ENCODE data around the gene CYP4F3. TPM values are rescaled to one million over a fixed set of nuclear protein-coding genes. Genes with fewer than 3 reads are reported as not detected.
"Not testable (repeated sequence)": the region's sequence is repeated elsewhere in the genome, so short reads cannot be mapped to it uniquely, and the experiment has no call there.

The CYP4F3 gene
- not detected in 2 replicates for total RNA-seq

DNA sequence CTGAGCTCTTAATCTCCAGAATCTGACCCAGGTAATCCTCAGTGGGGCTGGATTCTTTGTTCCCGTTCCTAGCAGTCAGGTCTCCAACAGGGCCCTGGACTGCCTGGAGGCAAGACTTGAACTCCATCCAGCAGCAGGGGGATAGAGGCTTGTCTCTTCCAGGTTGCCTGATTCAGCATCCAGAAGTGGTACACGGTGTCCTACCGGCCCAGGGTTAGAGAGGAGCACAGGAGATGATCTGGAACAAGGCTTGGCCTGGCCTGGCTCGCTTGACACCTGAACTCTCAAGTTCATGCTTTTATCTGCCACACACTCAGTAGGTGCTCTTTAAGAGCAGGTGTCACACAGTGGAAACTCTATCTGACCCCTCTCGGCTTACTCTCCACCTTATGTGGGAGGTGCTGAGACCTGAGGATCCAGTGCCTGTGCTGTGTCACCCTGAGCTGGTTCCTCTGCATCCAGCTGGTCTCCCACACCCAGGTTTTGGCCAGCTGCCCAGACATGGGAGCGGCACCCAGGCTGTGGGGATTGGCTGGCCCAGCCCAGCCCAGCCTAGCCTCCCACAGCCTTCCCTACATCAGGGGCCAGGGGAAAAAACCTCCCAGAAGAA lies at the start of gene CYP4F3:
Gene CYP4F3 (plus strand): TSS at position 604 of the 610 bp plus-strand sequence. CDS start 519 bp downstream, outside the sequence.
- no peak within 1 kb of the TSS for H3K4me3 ChIP-seq (ENCODE audit: insufficient read depth, low read length)
- TF ChIP-seq CTCF (IDR thresholded peaks at IDR 0.05; ENCODE audit: extremely low read depth, low read depth, low read length), result no peak
- no peaks in the 10 kb centered on the region for H3K79me2 ChIP-seq (ENCODE audit: insufficient read depth, low read length)
- no peak within 1 kb of the TSS for H3K27ac ChIP-seq (ENCODE audit: low read depth, low read length)
- no peaks in the 10 kb centered on the region for H3K27me3 ChIP-seq (ENCODE audit: insufficient read depth, low read length)
- H4K20me1 ChIP-seq (ENCODE audit: insufficient read depth, low read length), result no peaks in the 10 kb centered on the region
- no peaks in the 10 kb centered on the region for H3K36me3 ChIP-seq (ENCODE audit: insufficient read depth, low read length)
- H2AFZ ChIP-seq (ENCODE audit: low read length), result no peak within 1 kb of the TSS
- no peaks in the 10 kb centered on the region for H3K4me1 ChIP-seq (ENCODE audit: insufficient read depth, low read length)
- no peak within 1 kb of the TSS for H3K4me2 ChIP-seq (ENCODE audit: insufficient read depth, low read length)
- no peak for DNase-seq (ENCODE audit: insufficient read length, low spot score, missing footprints)
- H3K9me3 ChIP-seq (ENCODE audit: low read depth, low read length), result no peaks in the 10 kb centered on the region

- Histone ChIP-seq H3K79me2 (ENCODE audit: insufficient read depth, low read length) (no peaks in the 10 kb centered on the region), H3K4me1 (ENCODE audit: insufficient read depth, low read length) (no peaks in the 10 kb centered on the region), H3K4me2 (ENCODE audit: insufficient read depth, low read length) (no peak overlapping the region), H3K27me3 (ENCODE audit: insufficient read depth, low read length) (no peaks in the 10 kb centered on the region), H3K4me3 (ENCODE audit: insufficient read depth, low read length) (no peak overlapping the region), H2AFZ (ENCODE audit: low read length) (no peak overlapping the region), H3K9me3 (ENCODE audit: low read depth, low read length) (no peaks in the 10 kb centered on the region), H3K36me3 (ENCODE audit: insufficient read depth, low read length) (no peaks in the 10 kb centered on the region), H3K27ac (ENCODE audit: low read depth, low read length) (no peak overlapping the region), H4K20me1 (ENCODE audit: insufficient read depth, low read length) (no peaks in the 10 kb centered on the region)
- no peak for TF ChIP-seq CTCF (IDR thresholded peaks at IDR 0.05; ENCODE audit: extremely low read depth, low read depth, low read length)
- DNase-seq (ENCODE audit: insufficient read length, low spot score, missing footprints), result no peak
Observed at GRCh38 chr19:15591796-15592195, 48.9 kb upstream of the CYP4F3 start.

DNA sequence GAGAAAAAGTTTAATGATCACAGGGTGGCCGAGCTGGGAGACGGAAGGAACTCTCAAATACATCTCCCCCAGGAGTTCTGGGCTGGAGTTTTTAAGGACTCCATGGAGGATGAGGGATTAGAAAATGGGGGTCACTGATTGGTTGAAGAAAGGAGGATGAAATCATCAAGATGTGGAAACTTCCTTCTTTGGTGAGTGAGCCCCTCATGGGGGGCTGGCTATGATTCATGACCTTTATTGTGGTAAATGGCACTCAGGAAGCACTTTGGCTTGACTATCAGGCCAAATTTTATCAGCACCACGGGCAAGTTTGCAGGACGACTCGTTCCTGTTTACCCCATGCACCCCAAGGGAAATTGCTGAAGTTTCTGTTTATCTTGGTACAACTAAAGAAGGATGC lies 48.2 kb upstream of the CYP4F3 start:
- not testable (repeated sequence) for H3K4me2 ChIP-seq (ENCODE audit: insufficient read depth, low read length); H3K79me2 ChIP-seq (ENCODE audit: insufficient read depth, low read length); H3K36me3 ChIP-seq (ENCODE audit: insufficient read depth, low read length); H2AFZ ChIP-seq (ENCODE audit: low read length); H3K9me3 ChIP-seq (ENCODE audit: low read depth, low read length); H3K4me1 ChIP-seq (ENCODE audit: insufficient read depth, low read length); DNase-seq (ENCODE audit: insufficient read length, low spot score, missing footprints); H3K4me3 ChIP-seq (ENCODE audit: insufficient read depth, low read length); H3K27ac ChIP-seq (ENCODE audit: low read depth, low read length); H4K20me1 ChIP-seq (ENCODE audit: insufficient read depth, low read length); H3K27me3 ChIP-seq (ENCODE audit: insufficient read depth, low read length)

GRCh38 chr19:15593766-15594165 lies 46.9 kb upstream of the CYP4F3 start:
- H3K27me3 ChIP-seq (ENCODE audit: insufficient read depth, low read length); DNase-seq (ENCODE audit: insufficient read length, low spot score, missing footprints); H3K4me3 ChIP-seq (ENCODE audit: insufficient read depth, low read length); H3K4me1 ChIP-seq (ENCODE audit: insufficient read depth, low read length); H3K27ac ChIP-seq (ENCODE audit: low read depth, low read length); H3K36me3 ChIP-seq (ENCODE audit: insufficient read depth, low read length); H4K20me1 ChIP-seq (ENCODE audit: insufficient read depth, low read length); H2AFZ ChIP-seq (ENCODE audit: low read length); H3K4me2 ChIP-seq (ENCODE audit: insufficient read depth, low read length); H3K79me2 ChIP-seq (ENCODE audit: insufficient read depth, low read length); H3K9me3 ChIP-seq (ENCODE audit: low read depth, low read length): not testable (repeated sequence)

- Histone ChIP-seq H3K4me2 (ENCODE audit: insufficient read depth, low read length) (no peak overlapping the region), H4K20me1 (ENCODE audit: insufficient read depth, low read length) (no peaks in the 10 kb centered on the region), H3K4me1 (ENCODE audit: insufficient read depth, low read length) (no peaks in the 10 kb centered on the region), H3K79me2 (ENCODE audit: insufficient read depth, low read length) (no peaks in the 10 kb centered on the region), H3K36me3 (ENCODE audit: insufficient read depth, low read length) (no peaks in the 10 kb centered on the region), H3K27ac (ENCODE audit: low read depth, low read length) (no peak overlapping the region), H3K4me3 (ENCODE audit: insufficient read depth, low read length) (no peak overlapping the region), H2AFZ (ENCODE audit: low read length) (no peak overlapping the region), H3K27me3 (ENCODE audit: insufficient read depth, low read length) (no peaks in the 10 kb centered on the region), H3K9me3 (ENCODE audit: low read depth, low read length) (no peaks in the 10 kb centered on the region)
- DNase-seq (ENCODE audit: insufficient read length, low spot score, missing footprints), result no peak
- no peak for TF ChIP-seq CTCF (IDR thresholded peaks at IDR 0.05; ENCODE audit: extremely low read depth, low read depth, low read length)
Observed at GRCh38 chr19:15595069-15595468, 45.6 kb upstream of the CYP4F3 start.

DNA sequence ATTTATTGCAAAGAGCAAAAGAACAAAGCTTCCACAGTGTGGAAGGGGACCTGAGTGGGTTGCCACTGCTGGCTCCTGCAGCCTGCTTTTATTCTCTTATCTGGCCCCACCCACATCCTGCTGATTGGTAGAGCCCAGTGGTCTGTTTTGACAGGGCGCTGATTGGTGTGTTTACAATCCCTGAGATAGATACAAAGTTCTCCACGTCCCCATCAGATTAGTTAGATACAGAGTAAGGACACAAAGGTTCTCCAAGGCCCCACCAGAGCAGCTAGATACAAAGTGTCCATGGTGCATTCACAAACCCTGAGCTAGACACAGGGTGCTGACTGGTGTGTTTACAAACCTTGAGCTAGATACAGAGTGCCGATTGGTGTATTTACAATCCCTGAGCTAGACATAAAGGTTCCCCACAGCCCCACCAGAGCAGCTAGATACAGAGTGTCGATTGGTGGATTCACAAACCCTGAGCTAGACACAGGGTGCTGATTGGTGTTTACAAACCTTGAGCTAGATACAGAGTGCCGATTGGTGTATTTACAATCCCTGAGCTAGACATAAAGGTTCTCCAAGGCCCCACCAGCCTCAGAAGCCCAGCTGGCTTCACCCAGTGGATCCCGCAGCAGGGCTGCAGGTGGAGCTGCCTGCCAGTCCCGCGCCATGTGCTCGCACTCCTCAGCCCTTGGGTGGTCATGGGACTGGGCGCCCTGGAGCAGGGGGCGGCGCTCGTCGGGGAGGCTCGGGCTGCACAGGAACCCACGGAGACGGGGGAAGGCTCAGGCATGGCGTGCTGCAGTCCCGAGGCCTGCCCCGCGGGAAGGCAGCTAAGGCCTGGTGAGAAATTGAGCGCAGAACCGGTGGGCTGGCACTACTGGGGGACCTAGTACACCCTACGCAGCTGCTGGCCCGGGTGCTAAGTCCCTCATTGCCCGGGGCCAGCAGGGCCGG lies 32.4 kb upstream of the CYP4F3 start:
- not testable (repeated sequence) for H3K4me1 ChIP-seq (ENCODE audit: insufficient read depth, low read length); H3K36me3 ChIP-seq (ENCODE audit: insufficient read depth, low read length); H3K4me3 ChIP-seq (ENCODE audit: insufficient read depth, low read length); H2AFZ ChIP-seq (ENCODE audit: low read length); H3K27ac ChIP-seq (ENCODE audit: low read depth, low read length); H4K20me1 ChIP-seq (ENCODE audit: insufficient read depth, low read length); DNase-seq (ENCODE audit: insufficient read length, low spot score, missing footprints); H3K79me2 ChIP-seq (ENCODE audit: insufficient read depth, low read length); H3K9me3 ChIP-seq (ENCODE audit: low read depth, low read length); H3K4me2 ChIP-seq (ENCODE audit: insufficient read depth, low read length); H3K27me3 ChIP-seq (ENCODE audit: insufficient read depth, low read length)
